Measurements from ENCODE around the gene FADS6.

FADS6 gene

DNA sequence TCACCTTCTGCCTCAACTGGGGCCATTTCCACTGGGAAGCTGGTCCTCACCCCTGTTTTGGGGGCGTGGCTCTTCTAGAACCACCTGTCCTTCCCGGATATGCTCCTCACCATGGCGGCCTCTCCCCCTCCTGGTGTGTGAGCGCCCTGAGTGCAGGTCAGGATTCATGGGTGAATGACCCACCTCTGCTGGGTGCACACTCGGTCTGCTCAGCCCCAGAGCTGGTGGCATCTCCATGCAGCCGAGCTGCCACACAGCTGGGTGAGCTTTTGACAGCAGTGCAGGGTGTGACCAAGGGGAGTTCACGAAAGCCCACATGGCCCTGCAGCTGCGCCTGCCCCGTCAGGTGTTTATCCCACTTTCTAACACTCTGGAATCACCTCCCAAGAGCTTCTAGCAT is 61.0 kb downstream of the FADS6 start:
- Histone ChIP-seq H3K9ac (ENCODE audit: low read length) (no peak overlapping the region), H3K36me3 (replicated peaks; ENCODE audit: insufficient read depth, low read length) (no peaks in the 10 kb centered on the region), H3K27me3 (replicated peaks; ENCODE audit: insufficient read depth, low read length) (no peaks in the 10 kb centered on the region), H3K4me2 (ENCODE audit: low read depth, low read length) (no peak overlapping the region), H4K20me1 (ENCODE audit: insufficient read depth, low read length) (no peaks in the 10 kb centered on the region), H3F3A (ENCODE audit: insufficient read depth, low read length) (no peaks in the 10 kb centered on the region), H2AFZ (ENCODE audit: low read length) (no peak overlapping the region), H3K4me3 (ENCODE audit: low read length) (no peak overlapping the region), H3K9me3 (replicated peaks; ENCODE audit: insufficient read depth, low read length) (no peaks in the 10 kb centered on the region), H3K4me1 (ENCODE audit: low read length) (no peaks in the 10 kb centered on the region), H3K27ac (ENCODE audit: low read length) (no peak overlapping the region), H3K9me2 (replicated peaks; ENCODE audit: insufficient read depth, low read length) (no peaks in the 10 kb centered on the region), H3K79me2 (ENCODE audit: low read length) (no peaks in the 10 kb centered on the region)
- TF ChIP-seq, protein P1, sequence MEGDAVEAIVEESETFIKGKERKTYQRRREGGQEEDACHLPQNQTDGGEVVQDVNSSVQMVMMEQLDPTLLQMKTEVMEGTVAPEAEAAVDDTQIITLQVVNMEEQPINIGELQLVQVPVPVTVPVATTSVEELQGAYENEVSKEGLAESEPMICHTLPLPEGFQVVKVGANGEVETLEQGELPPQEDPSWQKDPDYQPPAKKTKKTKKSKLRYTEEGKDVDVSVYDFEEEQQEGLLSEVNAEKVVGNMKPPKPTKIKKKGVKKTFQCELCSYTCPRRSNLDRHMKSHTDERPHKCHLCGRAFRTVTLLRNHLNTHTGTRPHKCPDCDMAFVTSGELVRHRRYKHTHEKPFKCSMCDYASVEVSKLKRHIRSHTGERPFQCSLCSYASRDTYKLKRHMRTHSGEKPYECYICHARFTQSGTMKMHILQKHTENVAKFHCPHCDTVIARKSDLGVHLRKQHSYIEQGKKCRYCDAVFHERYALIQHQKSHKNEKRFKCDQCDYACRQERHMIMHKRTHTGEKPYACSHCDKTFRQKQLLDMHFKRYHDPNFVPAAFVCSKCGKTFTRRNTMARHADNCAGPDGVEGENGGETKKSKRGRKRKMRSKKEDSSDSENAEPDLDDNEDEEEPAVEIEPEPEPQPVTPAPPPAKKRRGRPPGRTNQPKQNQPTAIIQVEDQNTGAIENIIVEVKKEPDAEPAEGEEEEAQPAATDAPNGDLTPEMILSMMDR (IDR thresholded peaks at IDR 0.05; ENCODE audit: low read length) = no peak
- TF ChIP-seq EZH2 (optimal IDR thresholded peaks at IDR 0.05; ENCODE audit: low read depth, low read length) (no peak), EZH2phosphoT487 (IDR thresholded peaks at IDR 0.05; ENCODE audit: low read length) (no peak)
- DNase-seq = no peak

DNA sequence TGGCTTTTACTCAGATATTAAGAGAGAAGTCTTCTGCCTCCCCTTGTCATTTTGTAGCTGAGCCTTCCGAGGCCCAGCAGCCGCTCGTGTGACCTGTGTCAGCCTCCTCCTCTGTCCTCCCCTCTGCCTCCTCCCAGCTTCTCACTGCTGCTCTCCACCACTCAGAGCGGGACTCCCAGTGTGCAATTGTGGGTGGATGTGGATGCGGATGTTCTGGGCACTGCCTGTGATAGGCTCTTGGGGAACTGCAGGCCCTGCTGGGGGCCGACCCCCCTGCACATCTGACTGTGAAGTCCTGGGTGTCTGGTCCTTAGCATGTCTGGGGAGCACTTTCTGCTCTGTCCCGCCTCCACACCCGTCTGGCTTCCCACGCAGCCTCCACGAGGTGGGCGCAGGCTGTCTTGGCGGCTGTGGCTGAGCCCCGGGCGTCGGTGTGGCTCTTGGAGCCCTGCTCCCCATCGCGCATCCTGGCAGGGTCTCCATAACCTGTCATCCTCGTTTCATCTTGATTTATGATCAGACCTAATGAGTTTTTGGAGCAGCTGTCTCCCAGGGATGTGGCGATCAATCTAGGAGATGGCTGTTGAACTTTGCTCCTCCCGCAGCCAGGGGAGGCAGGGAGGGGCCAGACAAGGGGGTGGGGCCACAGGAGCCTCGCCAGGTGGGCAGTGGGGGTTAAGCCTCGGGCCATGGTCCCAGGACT is 61.8 kb downstream of the FADS6 start:
- DNase-seq = no peak
- H3K9me2 ChIP-seq (replicated peaks; ENCODE audit: insufficient read depth, low read length) = no peaks in the 10 kb centered on the region
- TF ChIP-seq EZH2phosphoT487 (IDR thresholded peaks at IDR 0.05; ENCODE audit: low read length) = no peak
- TF ChIP-seq, protein P1 (IDR thresholded peaks at IDR 0.05; ENCODE audit: low read length) = no peak
- TF ChIP-seq EZH2 (optimal IDR thresholded peaks at IDR 0.05; ENCODE audit: low read depth, low read length) = no peak
- H3K36me3 ChIP-seq (replicated peaks; ENCODE audit: insufficient read depth, low read length) = no peaks in the 10 kb centered on the region
- H3F3A ChIP-seq (ENCODE audit: insufficient read depth, low read length) = no peaks in the 10 kb centered on the region
- H4K20me1 ChIP-seq (ENCODE audit: insufficient read depth, low read length) = no peaks in the 10 kb centered on the region
- no peaks in the 10 kb centered on the region for H3K4me1 ChIP-seq (ENCODE audit: low read length)
- H3K27ac ChIP-seq (ENCODE audit: low read length) = no peak overlapping the region
- H3K27me3 ChIP-seq (replicated peaks; ENCODE audit: insufficient read depth, low read length) = no peaks in the 10 kb centered on the region
- H3K4me2 ChIP-seq (ENCODE audit: low read depth, low read length) = no peak overlapping the region
- no peak overlapping the region for H3K4me3 ChIP-seq (ENCODE audit: low read length)
- no peak overlapping the region for H3K9ac ChIP-seq (ENCODE audit: low read length)
- no peaks in the 10 kb centered on the region for H3K9me3 ChIP-seq (replicated peaks; ENCODE audit: insufficient read depth, low read length)
- no peaks in the 10 kb centered on the region for H3K79me2 ChIP-seq (ENCODE audit: low read length)
- no peak overlapping the region for H2AFZ ChIP-seq (ENCODE audit: low read length)

DNA sequence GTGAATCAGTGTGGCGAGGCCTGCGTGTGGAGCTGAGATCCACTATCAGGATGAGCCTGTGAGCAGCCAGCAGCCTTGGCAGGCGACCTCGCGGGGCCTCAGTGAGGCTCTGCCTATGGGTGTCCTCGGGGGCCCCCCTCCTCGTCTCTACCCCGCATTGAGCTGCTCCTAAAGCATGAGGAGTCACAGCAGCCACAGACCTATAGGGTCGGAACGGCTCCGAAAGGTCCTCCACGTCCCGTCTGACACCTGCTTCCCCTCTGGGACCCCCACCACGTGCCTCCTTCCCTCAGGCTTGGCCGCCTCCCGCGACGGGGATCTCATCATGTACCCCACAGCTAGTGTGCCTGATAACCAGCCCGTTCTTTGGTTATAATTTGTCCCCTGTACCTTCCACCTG is 62.6 kb downstream of the FADS6 start:
- Histone ChIP-seq H3K9me2 (replicated peaks; ENCODE audit: insufficient read depth, low read length) (no peaks in the 10 kb centered on the region), H3K4me3 (ENCODE audit: low read length) (no peak overlapping the region), H3K27me3 (replicated peaks; ENCODE audit: insufficient read depth, low read length) (no peaks in the 10 kb centered on the region), H3K9me3 (replicated peaks; ENCODE audit: insufficient read depth, low read length) (no peaks in the 10 kb centered on the region), H3K9ac (ENCODE audit: low read length) (no peak overlapping the region), H4K20me1 (ENCODE audit: insufficient read depth, low read length) (no peaks in the 10 kb centered on the region), H3K4me2 (ENCODE audit: low read depth, low read length) (no peak overlapping the region), H3K36me3 (replicated peaks; ENCODE audit: insufficient read depth, low read length) (no peaks in the 10 kb centered on the region), H3K79me2 (ENCODE audit: low read length) (no peaks in the 10 kb centered on the region), H2AFZ (ENCODE audit: low read length) (no peak overlapping the region), H3K4me1 (ENCODE audit: low read length) (no peaks in the 10 kb centered on the region), H3K27ac (ENCODE audit: low read length) (no peak overlapping the region), H3F3A (ENCODE audit: insufficient read depth, low read length) (no peaks in the 10 kb centered on the region)
- DNase-seq = no peak
- TF ChIP-seq EZH2 (optimal IDR thresholded peaks at IDR 0.05; ENCODE audit: low read depth, low read length) (no peak), EZH2phosphoT487 (IDR thresholded peaks at IDR 0.05; ENCODE audit: low read length) (no peak)
- TF ChIP-seq, protein P1 (IDR thresholded peaks at IDR 0.05; ENCODE audit: low read length) = no peak
